Heart left ventricle (tissue), 16 donors: ENCODE data around the gene RBMS3. TPM values are rescaled to one million over a fixed set of nuclear protein-coding genes. Genes with fewer than 3 reads are reported as not detected.

Experiments
- ATAC-seq, 4 donors: fragments of 200-7000 bp; cut with Tn5 transposase; one replicate each; pipeline ENCODE4 v1.9.1; 2020 to 2022; ENCODE audit warnings: moderate library complexity in 4 of 4, mild to moderate bottlenecking in 3 of 4, moderate number of reproducible peaks in 1 of 4
- DNase-seq, 5 donors: peaks; one replicate each; pipeline ENCODE4 v3.0.0-alpha.2; 2020
- H3K27ac ChIP-seq, 12 donors: fragments of 200-600 bp; sonication (generic) in 4 of 12; one replicate each; pipeline versions ENCODE4 v1.5.0 to v1.8.0; 2016 to 2022; ENCODE audit warnings: mild to moderate bottlenecking in 2 of 12
- H3K27me3 ChIP-seq, 9 donors: fragments of 200-600 bp; sonication (generic) in 2 of 9; one replicate each; pipeline versions ENCODE4 v1.5.1 to v1.8.0; 2016 to 2022; ENCODE audit warnings: mild to moderate bottlenecking in 3 of 9
- H3K36me3 ChIP-seq, 9 donors: fragments of 200-600 bp; sonication (generic) in 2 of 9; one replicate each; pipeline versions ENCODE4 v1.5.0 to v1.8.0; 2018 to 2022; ENCODE audit warnings: mild to moderate bottlenecking in 2 of 9
- H3K4me1 ChIP-seq, 12 donors: fragments of 200-600 bp; sonication (generic) in 4 of 12; one replicate each; pipeline versions ENCODE4 v1.5.0 to v1.8.0; 2016 to 2022; ENCODE audit warnings: mild to moderate bottlenecking in 3 of 12
- H3K4me3 ChIP-seq, 12 donors: fragments of 200-600 bp; sonication (generic) in 4 of 12; one replicate each; pipeline versions ENCODE4 v1.5.0 to v1.8.0; 2017 to 2022; ENCODE audit warnings: mild to moderate bottlenecking in 9 of 12, moderate library complexity in 4 of 12
- H3K9me3 ChIP-seq, 12 donors: fragments of 200-600 bp; sonication (generic) in 4 of 12; one replicate each; pipeline versions ENCODE4 v1.5.0 to v1.8.0; 2016 to 2022; ENCODE audit warnings: mild to moderate bottlenecking in 1 of 12
- POLR2A ChIP-seq, 2 donors: fragments of 450-650 bp; IDR thresholded peaks; one replicate each; pipeline ENCODE4 v1.6.1; 2017; ENCODE audit warnings: antibody characterized with exemption in 2 of 2, mild to moderate bottlenecking in 2 of 2, moderate library complexity in 2 of 2
- WGBS, 4 donors: extraction: QIAGEN DNeasy Blood & Tissue Kit in 2 of 4; methylation state at CpG; one replicate each; pipeline versions ENCODE4 v1.1.5 to v1.1.7; 2013 to 2018; 5-methylcytosine and 5-hydroxymethylcytosine counted together
- intact Hi-C, 10 donors: fragments of 100-400 bp; cut with DNase I; formaldehyde crosslinking; loops; one replicate each; pipeline versions ENCODE4 v1.11.1 to v1.14.2; 2022
- polyA plus RNA-seq, 2 donors: library from polyadenylated mRNA; stranded (reverse); fragments of 200-250 nt; gene quantifications; one replicate each; pipeline ENCODE4 v1.2.3, GENCODE V29; 2013
- total RNA-seq, 9 donors: library from RNA; depleted of rRNA in 2 of 9; stranded (reverse); fragments of >200 nt in 2 of 9; fragmentation: NEBNext Ultra II Directional in 3 of 9; extraction: Animal tissue kit (Norgen Biotek cat#: 25700) in 3 of 9; gene quantifications; one replicate each; pipeline versions ENCODE4 v1.1.0 to v1.2.4, GENCODE V29; 2016 to 2023
- TF ChIP-seq, protein P1 (sequence below), 12 donors: fragments of 200-600 bp; sonication (generic) in 4 of 12; IDR thresholded peaks; one replicate each; pipeline versions ENCODE4 v1.5.0 to v1.8.0; 2018 to 2022; ENCODE audit warnings: antibody characterized with exemption in 12 of 12, mild to moderate bottlenecking in 5 of 12
- donor health status: ischemic (EF 13 %, LVEDD 7.1; RV severe dilation, severe dysfunction).
- donor health status: healthy with polysubstance abuse.
- donor health status: DM: no; HTN: yes; CAD: no.
- donor health status: DM: no; HTN: no; CAD: no.
- donor health status: ischemic (EF 25% LVEDD 6.9; RV normal size, moderate dysfunction).
- donor health status: ischemic (EF 25% LVEDD 5.7; RV mildly dilated, moderate dysfunction).
- donor health status: healthy.
- donor health status: DM: yes; HTN: yes; CAD: no.
- donor health status: ischemic (EF 35%, LVEDD 5.7; RV mildly dilated, moderate dysfunction).
- donor health status: nonischemic (EF 11% LVEDD 7.7; RV severe dilation, severe dysfunction).
- donor health status: DM: yes; HTN: yes; CAD: no.
- donor health status: PGD.
- donor health status: ischemic (EF 29% LVEDD 5.4; RV normal size, mild dysfunction).
- donor health status: nonischemic (EF 23%, LVEDD 6.1; RV moderate dilation, normal function).

The RBMS3 gene
- total and polyA plus RNA-seq, 11 donors = 4.8 to 35.6 (median 26.1) TPM

DNA sequence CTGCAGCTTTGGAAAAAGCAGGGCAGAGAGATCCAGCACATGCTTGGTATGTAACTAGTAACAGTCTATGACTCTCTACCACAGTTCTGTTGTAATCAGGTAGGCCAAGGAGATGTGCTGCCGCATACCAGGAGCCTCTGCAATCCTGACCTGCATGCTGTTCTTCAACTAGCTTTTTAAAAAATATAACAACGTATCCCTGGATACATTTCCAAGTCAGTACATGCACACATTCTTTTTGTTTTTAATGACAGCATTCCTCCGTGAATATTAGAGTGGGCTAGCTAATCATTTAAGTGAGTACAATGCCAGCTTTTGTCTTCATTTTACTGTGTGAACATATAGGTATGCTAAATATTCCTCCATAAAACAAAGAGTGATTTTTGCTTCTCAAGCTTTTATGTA is 437.8 kb downstream of the RBMS3 start:
- ATAC-seq (peak in 1 of 4 donors; percentile 18), DNase-seq (no peak)
- H3K27ac ChIP-seq = no peak overlapping the region
- 75 to 84% (median 81%) methylated on average over 3 of the region's 3 CpGs for WGBS, 4 donors
- TF ChIP-seq, protein P1, sequence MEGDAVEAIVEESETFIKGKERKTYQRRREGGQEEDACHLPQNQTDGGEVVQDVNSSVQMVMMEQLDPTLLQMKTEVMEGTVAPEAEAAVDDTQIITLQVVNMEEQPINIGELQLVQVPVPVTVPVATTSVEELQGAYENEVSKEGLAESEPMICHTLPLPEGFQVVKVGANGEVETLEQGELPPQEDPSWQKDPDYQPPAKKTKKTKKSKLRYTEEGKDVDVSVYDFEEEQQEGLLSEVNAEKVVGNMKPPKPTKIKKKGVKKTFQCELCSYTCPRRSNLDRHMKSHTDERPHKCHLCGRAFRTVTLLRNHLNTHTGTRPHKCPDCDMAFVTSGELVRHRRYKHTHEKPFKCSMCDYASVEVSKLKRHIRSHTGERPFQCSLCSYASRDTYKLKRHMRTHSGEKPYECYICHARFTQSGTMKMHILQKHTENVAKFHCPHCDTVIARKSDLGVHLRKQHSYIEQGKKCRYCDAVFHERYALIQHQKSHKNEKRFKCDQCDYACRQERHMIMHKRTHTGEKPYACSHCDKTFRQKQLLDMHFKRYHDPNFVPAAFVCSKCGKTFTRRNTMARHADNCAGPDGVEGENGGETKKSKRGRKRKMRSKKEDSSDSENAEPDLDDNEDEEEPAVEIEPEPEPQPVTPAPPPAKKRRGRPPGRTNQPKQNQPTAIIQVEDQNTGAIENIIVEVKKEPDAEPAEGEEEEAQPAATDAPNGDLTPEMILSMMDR (IDR thresholded peaks at IDR 0.05) = no peak
- no peak for TF ChIP-seq POLR2A (IDR thresholded peaks at IDR 0.05)
- peaks cover 0 to 6% (median 0%) of the 10 kb centered on the region in 12 donors for H3K9me3 ChIP-seq
- intact Hi-C loops = loop anchor here in 1 of 10 donors (5.0 kb wide), 1 partner anchor 39 kb away; no protein-coding TSS in a partner anchor
- no peaks in the 10 kb centered on the region for H3K27me3 ChIP-seq
- peaks cover 0 to 18% (median 0%) of the 10 kb centered on the region in 12 donors for H3K4me1 ChIP-seq
- H3K4me3 ChIP-seq = no peak overlapping the region
- no peaks in the 10 kb centered on the region for H3K36me3 ChIP-seq

DNA sequence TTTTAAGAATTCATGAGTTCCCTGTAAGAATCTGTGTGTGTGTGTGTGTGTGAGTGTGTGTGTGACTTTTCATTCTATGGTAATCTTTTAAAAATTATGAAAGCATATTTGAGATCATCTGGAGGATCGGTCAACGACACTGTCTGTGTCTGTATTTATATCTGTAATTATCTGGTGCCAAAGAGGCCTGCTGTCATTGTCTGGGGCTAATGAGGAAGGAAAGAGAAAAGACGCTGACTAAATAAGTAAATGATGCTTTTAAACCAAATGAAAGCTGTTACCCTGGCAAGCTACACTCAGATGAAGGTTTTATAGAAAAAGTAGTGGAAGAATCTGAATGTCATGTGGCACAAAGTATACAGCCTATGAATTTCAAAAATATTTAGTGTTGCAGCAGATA is 439.8 kb downstream of the RBMS3 start:
- no peak overlapping the region for H3K27ac ChIP-seq
- ATAC-seq (no peak), DNase-seq (no peak)
- intact Hi-C loops = no loop called here
- peaks cover 0 to 6% (median 0%) of the 10 kb centered on the region in 12 donors for H3K9me3 ChIP-seq
- H3K4me1 ChIP-seq = peaks cover 0 to 18% (median 0%) of the 10 kb centered on the region in 12 donors
- no peaks in the 10 kb centered on the region for H3K27me3 ChIP-seq
- no peaks in the 10 kb centered on the region for H3K36me3 ChIP-seq
- TF ChIP-seq POLR2A (IDR thresholded peaks at IDR 0.05) = no peak
- TF ChIP-seq, protein P1 (IDR thresholded peaks at IDR 0.05) = no peak
- WGBS, 4 donors = 30 to 50% (median 42%) methylated on average over 3 of the region's 3 CpGs
- H3K4me3 ChIP-seq = no peak overlapping the region

DNA sequence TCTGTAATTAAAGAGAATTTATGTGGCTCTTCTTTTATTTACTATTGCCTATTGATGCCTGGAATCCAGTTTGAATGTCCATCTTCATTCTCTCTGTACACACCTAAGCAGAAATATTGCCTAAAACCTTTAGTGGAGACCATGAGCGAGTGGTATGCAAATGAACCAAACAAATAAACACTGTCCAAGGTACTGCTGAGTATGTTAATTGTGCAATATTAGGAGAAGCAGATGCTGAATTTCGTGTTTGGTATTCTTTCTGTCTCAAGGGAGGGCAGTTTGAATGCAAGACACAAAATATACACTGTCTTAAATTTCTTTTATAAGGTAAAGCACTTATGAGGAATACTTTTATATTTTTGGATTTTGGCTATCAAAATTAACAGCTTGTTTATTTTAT is 440.9 kb downstream of the RBMS3 start:
- no peak overlapping the region for H3K4me3 ChIP-seq
- H3K27ac ChIP-seq = no peak overlapping the region
- no peak for TF ChIP-seq POLR2A (IDR thresholded peaks at IDR 0.05)
- TF ChIP-seq, protein P1 (IDR thresholded peaks at IDR 0.05) = no peak
- no peaks in the 10 kb centered on the region for H3K36me3 ChIP-seq
- WGBS, 4 donors = 78 to 86% (median 81%) methylated on average over 2 of the region's 2 CpGs
- no peaks in the 10 kb centered on the region for H3K27me3 ChIP-seq
- H3K4me1 ChIP-seq = peaks cover 0 to 18% (median 0%) of the 10 kb centered on the region in 12 donors
- ATAC-seq = peak in 1 of 4 donors; percentile 29
- intact Hi-C loops = no loop called here
- peaks cover 0 to 6% (median 0%) of the 10 kb centered on the region in 12 donors for H3K9me3 ChIP-seq
- DNase-seq = no peak

DNA sequence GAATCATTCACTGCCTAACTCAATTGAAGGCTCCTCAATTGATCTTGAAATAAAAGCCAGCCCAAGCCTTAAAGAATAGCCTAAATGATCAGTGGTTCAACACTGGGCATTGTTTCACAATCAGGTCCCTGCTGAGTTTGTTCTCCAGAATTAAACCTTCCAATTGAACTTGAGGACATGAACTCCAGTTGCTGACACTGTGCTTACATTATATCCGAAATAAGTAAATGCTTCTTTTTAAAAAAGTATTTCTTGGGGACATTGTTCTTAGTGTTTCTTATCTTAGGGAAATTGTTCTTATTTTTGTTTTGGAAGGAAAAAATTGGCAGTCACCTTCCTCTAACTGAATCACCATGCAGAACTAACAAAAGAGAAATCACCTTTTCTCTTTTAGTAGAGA is 450.2 kb downstream of the RBMS3 start:
- H3K4me3 ChIP-seq = no peak overlapping the region
- TF ChIP-seq, protein P1 (IDR thresholded peaks at IDR 0.05) = no peak
- TF ChIP-seq POLR2A (IDR thresholded peaks at IDR 0.05) = no peak
- no peaks in the 10 kb centered on the region for H3K36me3 ChIP-seq
- no peak for DNase-seq
- WGBS, 4 donors = 53 to 72% (median 61%) methylated on average over 1 of the region's 1 CpG
- intact Hi-C loops = no loop called here
- peaks cover 0 to 3% (median 0%) of the 10 kb centered on the region in 12 donors for H3K9me3 ChIP-seq
- H3K4me1 ChIP-seq = peaks cover 0 to 6% (median 0%) of the 10 kb centered on the region in 12 donors
- H3K27me3 ChIP-seq = no peaks in the 10 kb centered on the region
- ATAC-seq = no peak
- no peak overlapping the region for H3K27ac ChIP-seq
